IPS-20b (cell line): ENCODE results near the gene TTC28.

ENCODE experiments used
- H3K27ac ChIP-seq: one replicate; pipeline ENCODE4 v1.5.1; 2013; ENCODE audit warnings: low read length
- H3K27me3 ChIP-seq: 2 replicates; pipeline ENCODE4 v1.6.1; 2013; ENCODE audit warnings: mild to moderate bottlenecking, low read length, inconsistent platforms; ENCODE audit not compliant: insufficient read depth
- H3K36me3 ChIP-seq: 2 replicates; pipeline ENCODE4 v1.6.1; 2013; ENCODE audit warnings: low read depth, mild to moderate bottlenecking, inconsistent platforms, low read length, moderate library complexity; ENCODE audit not compliant: insufficient read depth
- H3K4me1 ChIP-seq: 2 replicates; pipeline ENCODE4 v1.6.1; 2013; ENCODE audit warnings: mild to moderate bottlenecking, control low read depth, inconsistent platforms, low read length, moderate library complexity; ENCODE audit not compliant: insufficient read depth
- H3K4me3 ChIP-seq: 2 replicates; pipeline ENCODE4 v1.5.1; 2013; ENCODE audit warnings: mild to moderate bottlenecking, low read length, inconsistent platforms
- H3K9ac ChIP-seq: 2 replicates; pipeline ENCODE4 v1.6.1; 2013; ENCODE audit warnings: low read depth, mild to moderate bottlenecking, inconsistent platforms, low read length, moderate library complexity
- H3K9me3 ChIP-seq: 2 replicates; pipeline ENCODE4 v1.6.1; 2013; ENCODE audit warnings: mild to moderate bottlenecking, low read depth, low read length, inconsistent platforms; ENCODE audit not compliant: insufficient read depth

The TTC28 gene

GRCh38 chr22:28000361-28000760 is 679.3 kb downstream of the TTC28 start:
- no peaks in the 10 kb centered on the region for H3K4me1 ChIP-seq
- no peaks in the 10 kb centered on the region for H3K27me3 ChIP-seq
- no peaks in the 10 kb centered on the region for H3K9me3 ChIP-seq
- no peaks in the 10 kb centered on the region for H3K36me3 ChIP-seq
- H3K27ac ChIP-seq = no peak overlapping the region
- H3K4me3 ChIP-seq = no peak overlapping the region
- H3K9ac ChIP-seq = no peak overlapping the region

GRCh38 chr22:27999876-28000275 is 679.8 kb downstream of the TTC28 start:
- Histone ChIP-seq H3K27me3 (no peaks in the 10 kb centered on the region), H3K9ac (no peak overlapping the region), H3K27ac (no peak overlapping the region), H3K9me3 (no peaks in the 10 kb centered on the region), H3K4me1 (no peaks in the 10 kb centered on the region), H3K4me3 (no peak overlapping the region), H3K36me3 (no peaks in the 10 kb centered on the region)

GRCh38 chr22:27998511-27999410 is 680.9 kb downstream of the TTC28 start:
- Histone ChIP-seq H3K9me3 (no peaks in the 10 kb centered on the region), H3K36me3 (no peaks in the 10 kb centered on the region), H3K27me3 (no peaks in the 10 kb centered on the region), H3K4me1 (no peaks in the 10 kb centered on the region), H3K4me3 (no peak overlapping the region), H3K27ac (no peak overlapping the region), H3K9ac (no peak overlapping the region)

GRCh38 chr22:27997538-27997937 is 682.1 kb downstream of the TTC28 start:
- Histone ChIP-seq H3K4me1 (no peaks in the 10 kb centered on the region), H3K9ac (no peak overlapping the region), H3K4me3 (no peak overlapping the region), H3K27ac (no peak overlapping the region), H3K9me3 (no peaks in the 10 kb centered on the region), H3K27me3 (no peaks in the 10 kb centered on the region), H3K36me3 (no peaks in the 10 kb centered on the region)

DNA sequence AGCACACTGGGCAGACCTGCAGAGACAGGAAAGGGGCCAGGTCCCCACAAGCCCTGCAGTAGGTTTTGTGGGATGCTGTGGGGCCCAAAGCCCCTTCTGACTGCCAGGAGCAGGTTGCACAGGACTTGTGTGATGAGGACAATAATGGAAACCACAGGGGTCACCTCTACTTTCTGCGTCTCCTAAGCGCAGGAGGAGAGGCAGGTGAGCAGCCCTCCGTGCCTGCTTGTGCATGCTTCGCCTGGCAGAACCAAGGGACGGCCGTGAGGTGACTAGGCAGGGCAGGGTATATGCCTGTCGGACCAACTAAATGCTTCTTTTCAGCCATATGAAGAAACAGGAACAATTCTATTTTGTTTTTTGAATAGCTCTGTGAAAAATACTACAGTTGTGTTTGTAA is 682.7 kb downstream of the TTC28 start:
- Histone ChIP-seq H3K9me3 (no peaks in the 10 kb centered on the region), H3K9ac (no peak overlapping the region), H3K4me1 (no peaks in the 10 kb centered on the region; the same call in 1 of the 2 replicates), H3K36me3 (no peaks in the 10 kb centered on the region), H3K27me3 (no peaks in the 10 kb centered on the region), H3K4me3 (no peak overlapping the region), H3K27ac (no peak overlapping the region)

DNA sequence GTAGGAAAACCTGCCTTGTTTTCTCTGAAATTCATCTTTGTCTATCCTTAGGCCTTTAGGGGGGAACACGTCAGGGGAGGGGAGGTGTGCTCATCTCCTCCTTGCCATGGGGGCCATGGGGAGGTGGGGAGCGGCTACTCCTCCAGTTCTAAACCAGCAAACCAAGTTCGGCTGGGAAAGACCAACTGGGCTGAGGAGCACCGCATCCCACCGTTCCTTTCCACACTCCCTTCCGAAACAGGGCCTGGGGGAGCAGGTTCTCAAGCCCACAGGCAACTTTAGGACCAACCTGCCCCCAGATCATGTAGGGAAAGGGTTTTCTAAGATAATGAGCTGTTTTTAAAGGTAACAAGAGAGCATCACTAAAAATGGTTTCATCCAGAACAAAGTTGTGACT is 683.1 kb downstream of the TTC28 start:
- Histone ChIP-seq H3K4me1 (peaks cover 4% of the 10 kb centered on the region; the same call in 1 of the 2 replicates), H3K9ac (no peak overlapping the region; the same call in 1 of the 2 replicates), H3K27me3 (no peaks in the 10 kb centered on the region), H3K27ac (no peak overlapping the region), H3K36me3 (no peaks in the 10 kb centered on the region), H3K9me3 (no peaks in the 10 kb centered on the region), H3K4me3 (no peak overlapping the region)

DNA sequence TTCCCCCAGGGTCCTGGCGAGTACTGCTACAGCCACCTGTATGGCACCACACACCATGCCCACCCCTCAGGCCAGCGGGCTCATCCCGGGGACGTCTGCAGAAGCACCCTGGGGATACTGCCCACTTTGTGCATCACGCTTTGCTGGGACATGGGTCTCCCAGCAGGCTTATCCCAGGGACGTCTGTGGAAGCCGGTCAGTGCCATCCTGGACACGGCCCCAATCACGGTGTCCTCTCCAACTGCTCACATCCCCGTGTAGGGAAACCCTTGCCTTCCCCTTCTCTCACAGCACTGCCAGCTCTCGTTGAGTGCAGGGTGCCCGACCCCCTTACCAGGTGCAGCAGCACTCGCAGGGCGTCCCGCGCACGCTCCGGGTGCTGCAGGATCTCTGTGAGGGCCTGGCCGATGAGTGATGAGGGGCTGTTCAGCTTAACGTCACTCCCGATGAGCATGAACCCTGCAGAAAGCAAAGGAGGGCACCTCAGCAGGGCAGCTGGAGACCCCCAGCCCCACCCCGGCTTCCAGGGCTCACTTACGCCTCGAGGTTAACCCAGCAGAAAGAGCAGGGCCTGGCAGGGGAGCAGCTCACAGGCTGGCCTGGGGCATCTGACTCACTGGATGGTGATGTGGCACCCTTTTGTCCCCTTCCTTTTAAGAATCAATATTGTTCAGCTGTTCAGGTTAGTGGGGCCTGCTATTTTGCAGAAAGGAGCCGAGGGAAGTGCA is 683.7 kb downstream of the TTC28 start:
- H3K9ac ChIP-seq = no peak overlapping the region; the same call in 1 of the 2 replicates
- H3K36me3 ChIP-seq = no peaks in the 10 kb centered on the region
- no peaks in the 10 kb centered on the region for H3K27me3 ChIP-seq
- H3K9me3 ChIP-seq = no peaks in the 10 kb centered on the region
- H3K4me1 ChIP-seq = peaks cover 9% of the 10 kb centered on the region; the same call in 1 of the 2 replicates
- H3K27ac ChIP-seq = no peak overlapping the region
- no peak overlapping the region for H3K4me3 ChIP-seq

- Histone ChIP-seq H3K4me3 (no peak overlapping the region), H3K27ac (no peak overlapping the region), H3K9ac (no peak overlapping the region), H3K4me1 (peaks cover 9% of the 10 kb centered on the region; the same call in 1 of the 2 replicates), H3K9me3 (no peaks in the 10 kb centered on the region), H3K27me3 (no peaks in the 10 kb centered on the region), H3K36me3 (no peaks in the 10 kb centered on the region)
Measured at GRCh38 chr22:27994481-27995331, 684.9 kb downstream of the TTC28 start.

DNA sequence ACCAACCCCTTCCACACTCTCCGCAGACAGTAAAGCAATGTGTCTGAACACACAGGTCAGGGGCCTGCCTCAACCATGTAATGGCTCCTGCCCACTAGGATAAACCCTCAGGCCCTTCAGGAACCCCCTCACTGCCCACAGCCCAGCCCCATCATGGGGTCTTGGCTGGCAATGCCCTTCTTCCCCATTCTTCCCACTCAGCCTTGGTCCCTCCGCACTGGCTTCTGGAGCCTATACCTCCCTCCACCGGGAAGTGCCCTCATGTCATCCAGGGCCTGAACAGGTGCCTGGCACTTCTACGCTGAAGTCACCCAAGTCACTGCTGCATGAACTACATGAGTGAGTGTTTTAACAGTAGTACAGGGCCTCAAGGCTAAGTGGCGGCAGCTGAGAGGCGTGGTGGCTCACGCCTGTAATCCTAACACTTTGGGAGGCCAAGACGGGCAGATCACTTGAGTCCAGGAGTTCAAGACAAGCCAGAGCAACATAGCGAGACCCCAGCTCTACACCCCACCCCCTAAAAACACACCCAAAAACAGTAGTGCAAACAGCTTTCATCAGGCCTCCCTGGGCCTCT is 685.8 kb downstream of the TTC28 start:
- peaks cover 9% of the 10 kb centered on the region; the same call in 1 of the 2 replicates for H3K4me1 ChIP-seq
- no peaks in the 10 kb centered on the region for H3K9me3 ChIP-seq
- H3K9ac ChIP-seq = no peak overlapping the region
- H3K27ac ChIP-seq = no peak overlapping the region
- H3K27me3 ChIP-seq = no peaks in the 10 kb centered on the region
- no peak overlapping the region for H3K4me3 ChIP-seq
- no peaks in the 10 kb centered on the region for H3K36me3 ChIP-seq

DNA sequence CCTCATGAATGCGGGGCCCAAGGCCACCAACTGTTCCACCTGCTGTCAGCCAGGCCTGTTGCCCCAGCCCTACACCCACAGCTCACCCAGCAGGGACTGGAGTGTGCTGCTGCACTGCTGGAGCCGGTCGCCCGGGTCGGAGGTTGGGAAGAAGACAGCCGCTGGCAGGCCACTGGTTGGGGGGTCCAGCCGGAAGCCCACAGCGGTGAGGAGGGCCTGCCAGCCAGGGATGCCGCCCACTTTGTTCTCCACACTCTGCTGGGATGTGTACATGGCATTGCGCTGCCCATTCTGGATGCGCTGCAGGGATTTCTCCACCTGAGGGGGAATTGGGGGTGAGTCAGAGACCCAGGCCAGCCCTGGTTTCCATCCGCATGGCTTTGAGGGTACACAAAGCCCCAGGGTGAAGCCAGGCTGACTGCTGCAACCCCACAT is 686.4 kb downstream of the TTC28 start:
- H3K36me3 ChIP-seq = no peaks in the 10 kb centered on the region
- no peak overlapping the region for H3K9ac ChIP-seq
- H3K27ac ChIP-seq = no peak overlapping the region

More for the DNA sequence above, 686.4 kb downstream of the TTC28 start:
- peaks cover 9% of the 10 kb centered on the region; the same call in 1 of the 2 replicates for H3K4me1 ChIP-seq
- no peaks in the 10 kb centered on the region for H3K27me3 ChIP-seq
- no peaks in the 10 kb centered on the region for H3K9me3 ChIP-seq
- no peak overlapping the region for H3K4me3 ChIP-seq
